Smooth muscle cell (in vitro differentiated cells): Measurements from ENCODE around the gene PEX13. TPM values are rescaled to one million over a fixed set of nuclear protein-coding genes. Genes with fewer than 3 reads are reported as not detected.
A peak's percentile ranks its signal among the peaks of the same experiment; 100 is the strongest.

ENCODE experiments used
- DNase-seq: peaks from one replicate; lab custom pipeline; 2025; ENCODE audit not compliant: unreplicated experiment; lab: John Stamatoyannopoulos, UW
- H2AFZ ChIP-seq: fragments of 200-600 bp; sonication (generic); 2 replicates; pipeline ENCODE4 v1.6.0; 2016; ENCODE audit warnings: antibody characterized with exemption, low read depth, mild to moderate bottlenecking
- H3F3A ChIP-seq: fragments of 200-600 bp; sonication (generic); 2 replicates; pipeline ENCODE4 v1.6.0; 2017; ENCODE audit warnings: antibody characterized with exemption, low read depth
- H3K27ac ChIP-seq: fragments of 200-600 bp; sonication (generic); 2 replicates; pipeline ENCODE4 v1.5.1; 2016; ENCODE audit warnings: low read depth, mild to moderate bottlenecking
- H3K27me3 ChIP-seq: fragments of 200-600 bp; sonication (generic); 2 replicates; pipeline ENCODE4 v1.6.1; 2016; ENCODE audit warnings: low read depth, mild to moderate bottlenecking
- H3K36me3 ChIP-seq: fragments of 200-600 bp; sonication (generic); 2 replicates; pipeline ENCODE4 v1.5.1; 2016; ENCODE audit warnings: low read depth
- H3K4me1 ChIP-seq: fragments of 200-600 bp; sonication (generic); 2 replicates; pipeline ENCODE4 v1.5.1; 2016; ENCODE audit warnings: low read depth
- H3K4me2 ChIP-seq: fragments of 200-600 bp; sonication (generic); 2 replicates; pipeline ENCODE4 v1.6.0; 2016; ENCODE audit warnings: mild to moderate bottlenecking
- H3K4me3 ChIP-seq: fragments of 200-600 bp; sonication (generic); 2 replicates; pipeline ENCODE4 v1.5.1; 2016; ENCODE audit warnings: mild to moderate bottlenecking
- H3K79me2 ChIP-seq: fragments of 200-600 bp; sonication (generic); 2 replicates; pipeline ENCODE4 v1.6.0; 2016; ENCODE audit warnings: low read depth, mild to moderate bottlenecking
- H3K9ac ChIP-seq: fragments of 200-600 bp; sonication (generic); 2 replicates; pipeline ENCODE4 v1.6.0; 2016; ENCODE audit warnings: low read depth
- H3K9me3 ChIP-seq: fragments of 200-600 bp; sonication (generic); replicated peaks from 2 replicates; pipeline ENCODE4 v1.5.1; 2016; ENCODE audit warnings: low read depth
- H4K20me1 ChIP-seq: fragments of 200-600 bp; sonication (generic); 2 replicates; pipeline ENCODE4 v1.6.0; 2016; ENCODE audit warnings: low read depth
- CTCF ChIP-seq: fragments of 200-600 bp; sonication (generic); IDR thresholded peaks from 2 replicates; pipeline ENCODE4 v1.5.1; 2017; ENCODE audit warnings: borderline replicate concordance, mild to moderate bottlenecking, antibody characterized with exemption; ENCODE audit not compliant: insufficient read depth, poor library complexity, severe bottlenecking
- WGBS: methylation state at CpG from one replicate; pipeline ENCODE4 v1.1.7; 2016; ENCODE audit warnings: low lambda C conversion rate; 5-methylcytosine and 5-hydroxymethylcytosine counted together
- polyA plus RNA-seq: library from polyadenylated mRNA; unstranded; fragments of >200 nt; fragmentation: Nextera tagmentation; extraction: Ambion mirVana; gene quantifications from 2 replicates; pipeline ENCODE4 v1.2.1, GENCODE V29; 2016
- total RNA-seq: library from RNA; depleted of rRNA; stranded (reverse); fragments of >200 nt; gene quantifications from 2 replicates; pipeline ENCODE4 v1.2.3, GENCODE V29; 2014

Gene PEX13
- total and polyA plus RNA-seq, 2 experiments from 2014 or later, result 14.1 to 46.0 TPM

GRCh38 chr2:61057562-61057961, 40.0 kb downstream of the PEX13 start:
- H3K4me1 ChIP-seq, result no peaks in the 10 kb centered on the region
- H3K9me3 ChIP-seq, result no peaks in the 10 kb centered on the region
- H2AFZ ChIP-seq, result no peak overlapping the region
- no peak overlapping the region for H3K9ac ChIP-seq
- no peak for TF ChIP-seq CTCF
- no peak overlapping the region for H3K4me2 ChIP-seq
- no peaks in the 10 kb centered on the region for H3F3A ChIP-seq
- no peaks in the 10 kb centered on the region for H3K36me3 ChIP-seq
- no peak overlapping the region for H3K4me3 ChIP-seq
- DNase-seq, result no peak
- H4K20me1 ChIP-seq, result no peaks in the 10 kb centered on the region
- H3K27me3 ChIP-seq, result no peaks in the 10 kb centered on the region
- H3K27ac ChIP-seq, result no peak overlapping the region
- H3K79me2 ChIP-seq, result no peaks in the 10 kb centered on the region

GRCh38 chr2:61059382-61059781, 41.9 kb downstream of the PEX13 start:
- no peak for TF ChIP-seq CTCF
- H3K4me3 ChIP-seq, result no peak overlapping the region
- no peaks in the 10 kb centered on the region for H3K27me3 ChIP-seq
- no peaks in the 10 kb centered on the region for H3K36me3 ChIP-seq
- no peak for DNase-seq
- H3K4me2 ChIP-seq, result no peak overlapping the region
- H3K9me3 ChIP-seq, result no peaks in the 10 kb centered on the region
- no peaks in the 10 kb centered on the region for H3K4me1 ChIP-seq
- H3K9ac ChIP-seq, result no peak overlapping the region
- H3K27ac ChIP-seq, result no peak overlapping the region
- H4K20me1 ChIP-seq, result no peaks in the 10 kb centered on the region
- H2AFZ ChIP-seq, result no peak overlapping the region
- H3K79me2 ChIP-seq, result no peaks in the 10 kb centered on the region
- H3F3A ChIP-seq, result no peaks in the 10 kb centered on the region

GRCh38 chr2:61065714-61066709, 48.5 kb downstream of the PEX13 start, which contains the start of gene SANBR:
TSS of gene SANBR (plus strand) at chr2:61065871. CDS start at chr2:61070351, 4,480 bp downstream.
- H3K36me3 ChIP-seq, result peaks cover 7% of the 10 kb centered on the region
- H3K27me3 ChIP-seq, result no peaks in the 10 kb centered on the region
- H3K4me1 ChIP-seq, result peaks cover 16% of the 10 kb centered on the region
- H3K27ac ChIP-seq, result peak within 1 kb of the TSS; percentile 60
- no peaks in the 10 kb centered on the region for H4K20me1 ChIP-seq
- H3K9ac ChIP-seq, result peak within 1 kb of the TSS; percentile 74
- no peaks in the 10 kb centered on the region for H3F3A ChIP-seq
- peak; percentile 47 for DNase-seq
- H2AFZ ChIP-seq, result peak within 1 kb of the TSS; percentile 100
- H3K9me3 ChIP-seq, result no peaks in the 10 kb centered on the region
- WGBS, result 1% methylated on average over 44 of the region's 112 CpGs
- peak within 1 kb of the TSS; percentile 100 for H3K4me2 ChIP-seq
- H3K4me3 ChIP-seq, result peak within 1 kb of the TSS; percentile 97
- H3K79me2 ChIP-seq, result peaks cover 38% of the 10 kb centered on the region
- TF ChIP-seq CTCF, result no peak
